ENCODE measurements around the gene PXN. TPM values are rescaled to one million over a fixed set of nuclear protein-coding genes. Genes with fewer than 3 reads are reported as not detected.
A peak's percentile ranks its signal among the peaks of the same experiment; 100 is the strongest.

PXN gene
- total RNA-seq, 1 donor, result 41.6 TPM

DNA sequence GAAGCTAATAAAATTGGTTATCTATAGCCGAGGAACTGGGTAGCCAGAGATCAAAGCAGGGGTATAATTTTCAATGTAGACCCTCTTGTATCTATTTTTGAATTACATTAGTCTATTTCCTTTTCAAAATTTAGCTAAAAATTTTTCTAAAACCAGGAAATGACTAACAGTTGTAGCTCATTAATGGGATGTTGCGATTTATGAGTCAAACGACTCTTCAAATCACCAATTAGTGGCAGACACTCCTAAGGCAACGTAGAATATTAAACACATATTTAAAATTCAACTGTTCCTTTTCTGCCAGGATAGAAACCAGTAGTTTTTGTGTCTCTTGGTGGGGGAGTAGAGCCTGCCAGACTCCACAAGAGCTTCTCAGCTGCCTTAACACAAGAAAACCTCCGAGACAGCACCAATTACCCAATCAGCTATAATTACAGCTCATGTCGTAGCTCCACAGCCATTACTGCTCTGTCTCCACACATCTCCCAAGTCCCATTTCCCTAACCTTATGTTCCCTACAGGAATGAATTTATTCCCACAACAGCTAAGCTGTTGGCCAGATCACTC is 97.9 kb downstream of the PXN start:
- no peak overlapping the region for H3K4me3 ChIP-seq (ENCODE audit: insufficient read depth, low read length)
- no peaks in the 10 kb centered on the region for H3K9me3 ChIP-seq (ENCODE audit: low read depth, low read length)
- H3K27me3 ChIP-seq (ENCODE audit: insufficient read depth, low read length), result no peaks in the 10 kb centered on the region
- no peak overlapping the region for H3K4me2 ChIP-seq (ENCODE audit: insufficient read depth, low read length)
- peaks cover 75% of the 10 kb centered on the region for H3K36me3 ChIP-seq (ENCODE audit: insufficient read depth, low read length)
- no peak overlapping the region for H3K27ac ChIP-seq (ENCODE audit: low read depth, low read length)
- no peaks in the 10 kb centered on the region for H3K4me1 ChIP-seq (ENCODE audit: insufficient read depth, low read length)
- no peak for TF ChIP-seq CTCF (IDR thresholded peaks at IDR 0.05; ENCODE audit: extremely low read depth, low read depth, low read length)
- no peak for DNase-seq (ENCODE audit: insufficient read length, low spot score, missing footprints)
- H3K79me2 ChIP-seq (ENCODE audit: insufficient read depth, low read length), result no peaks in the 10 kb centered on the region
- H2AFZ ChIP-seq (ENCODE audit: low read length), result no peak overlapping the region
- peaks cover 10% of the 10 kb centered on the region for H4K20me1 ChIP-seq (ENCODE audit: insufficient read depth, low read length)

DNA sequence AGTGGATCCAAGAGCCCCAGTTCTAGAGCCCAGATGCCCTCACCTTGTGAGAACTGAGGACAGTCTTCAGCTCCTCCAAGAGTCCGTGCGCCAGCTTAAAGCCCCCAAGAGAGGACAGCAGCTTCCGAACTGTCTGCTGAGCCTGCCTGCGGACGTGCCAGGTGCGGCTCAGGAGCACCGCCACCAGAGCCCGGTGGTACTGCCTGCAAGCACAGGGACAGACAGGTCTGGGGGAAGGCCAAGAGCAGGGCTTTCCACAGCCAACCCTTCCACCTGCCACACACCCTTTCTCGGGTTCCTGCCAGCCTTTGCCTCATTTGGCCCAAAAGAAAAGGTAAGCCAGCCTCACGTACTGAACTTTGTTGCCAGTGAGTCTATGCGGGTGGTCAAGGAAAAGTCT is 101.2 kb downstream of the PXN start:
- Histone ChIP-seq H3K4me3 (ENCODE audit: insufficient read depth, low read length) (no peak overlapping the region), H4K20me1 (ENCODE audit: insufficient read depth, low read length) (peaks cover 2% of the 10 kb centered on the region), H3K4me2 (ENCODE audit: insufficient read depth, low read length) (no peak overlapping the region), H3K9me3 (ENCODE audit: low read depth, low read length) (no peaks in the 10 kb centered on the region), H3K4me1 (ENCODE audit: insufficient read depth, low read length) (no peaks in the 10 kb centered on the region), H3K27me3 (ENCODE audit: insufficient read depth, low read length) (no peaks in the 10 kb centered on the region), H3K36me3 (ENCODE audit: insufficient read depth, low read length) (peaks cover 81% of the 10 kb centered on the region), H3K79me2 (ENCODE audit: insufficient read depth, low read length) (no peaks in the 10 kb centered on the region), H3K27ac (ENCODE audit: low read depth, low read length) (no peak overlapping the region), H2AFZ (ENCODE audit: low read length) (no peak overlapping the region)
- TF ChIP-seq CTCF (IDR thresholded peaks at IDR 0.05; ENCODE audit: extremely low read depth, low read depth, low read length), result no peak
- DNase-seq (ENCODE audit: insufficient read length, low spot score, missing footprints), result no peak

DNA sequence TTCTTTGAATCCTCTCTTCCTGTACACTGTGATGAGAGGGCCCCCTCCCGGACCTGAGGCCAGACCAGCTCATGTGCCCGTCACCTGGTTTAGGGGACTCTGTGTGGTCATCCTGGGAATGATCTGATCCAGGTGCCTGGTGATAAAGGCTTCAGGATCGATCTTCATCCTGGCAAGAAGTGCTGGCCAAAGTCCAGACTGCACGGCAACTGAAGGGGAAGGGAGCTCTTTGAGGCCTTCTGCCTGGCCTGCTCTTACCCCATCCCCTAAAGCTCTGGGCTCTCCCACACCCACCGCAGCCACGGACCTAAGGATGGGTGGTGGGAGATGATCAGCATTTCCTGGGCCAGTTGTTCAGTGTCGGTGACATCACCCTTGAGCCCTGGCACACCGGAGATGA is 102.8 kb downstream of the PXN start:
- TF ChIP-seq CTCF (IDR thresholded peaks at IDR 0.05; ENCODE audit: extremely low read depth, low read depth, low read length), result no peak
- H2AFZ ChIP-seq (ENCODE audit: low read length), result no peak overlapping the region

DNA sequence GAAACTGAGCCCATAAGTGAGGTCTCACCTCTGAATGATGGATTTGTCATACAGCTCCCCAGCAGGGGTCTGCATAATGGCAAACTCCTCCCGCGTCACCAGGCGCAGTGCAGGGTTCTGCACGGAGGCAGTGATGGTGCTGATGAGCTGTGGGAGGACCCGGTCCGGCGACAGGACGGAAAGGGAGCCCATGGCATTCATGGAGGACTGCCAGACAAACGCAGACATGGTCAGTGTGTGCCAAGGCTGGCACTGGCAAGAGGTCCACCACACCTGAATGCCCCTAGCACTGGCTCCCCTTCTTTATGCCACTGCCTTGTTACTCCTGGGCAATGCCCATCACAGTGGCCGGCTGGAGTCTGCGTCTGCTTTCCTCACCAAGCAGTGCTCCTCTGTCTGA is 103.7 kb downstream of the PXN start:
- Histone ChIP-seq H3K27me3 (ENCODE audit: insufficient read depth, low read length) (no peaks in the 10 kb centered on the region), H3K79me2 (ENCODE audit: insufficient read depth, low read length) (no peaks in the 10 kb centered on the region), H3K4me2 (ENCODE audit: insufficient read depth, low read length) (no peak overlapping the region), H3K9me3 (ENCODE audit: low read depth, low read length) (no peaks in the 10 kb centered on the region), H2AFZ (ENCODE audit: low read length) (no peak overlapping the region), H3K4me1 (ENCODE audit: insufficient read depth, low read length) (no peaks in the 10 kb centered on the region), H4K20me1 (ENCODE audit: insufficient read depth, low read length) (peaks cover 7% of the 10 kb centered on the region), H3K4me3 (ENCODE audit: insufficient read depth, low read length) (no peak overlapping the region), H3K36me3 (ENCODE audit: insufficient read depth, low read length) (peaks cover 80% of the 10 kb centered on the region), H3K27ac (ENCODE audit: low read depth, low read length) (no peak overlapping the region)
- TF ChIP-seq CTCF (IDR thresholded peaks at IDR 0.05; ENCODE audit: extremely low read depth, low read depth, low read length), result no peak
- no peak for DNase-seq (ENCODE audit: insufficient read length, low spot score, missing footprints)

More for the DNA sequence above, 102.8 kb downstream of the PXN start:
- H3K79me2 ChIP-seq (ENCODE audit: insufficient read depth, low read length), result no peaks in the 10 kb centered on the region
- H3K9me3 ChIP-seq (ENCODE audit: low read depth, low read length), result no peaks in the 10 kb centered on the region
- no peak overlapping the region for H3K4me2 ChIP-seq (ENCODE audit: insufficient read depth, low read length)
- H3K4me1 ChIP-seq (ENCODE audit: insufficient read depth, low read length), result no peaks in the 10 kb centered on the region
- H3K27me3 ChIP-seq (ENCODE audit: insufficient read depth, low read length), result no peaks in the 10 kb centered on the region
- H3K36me3 ChIP-seq (ENCODE audit: insufficient read depth, low read length), result peaks cover 80% of the 10 kb centered on the region
- H3K27ac ChIP-seq (ENCODE audit: low read depth, low read length), result no peak overlapping the region
- H4K20me1 ChIP-seq (ENCODE audit: insufficient read depth, low read length), result peaks cover 7% of the 10 kb centered on the region
- peak; percentile 50 for DNase-seq (ENCODE audit: insufficient read length, low spot score, missing footprints)
- no peak overlapping the region for H3K4me3 ChIP-seq (ENCODE audit: insufficient read depth, low read length)

Small RNAs within 50 kb of the gene (small RNA-seq; reads per million reads assigned to genes)
- gene RNU4-1, result 136 reads per million, percentile 97 among the genes with 10 or more reads in this experiment
- gene RNU4-2, result 404 reads per million, percentile 98 among the genes with 10 or more reads in this experiment
- not detected for gene RNU6-1088P

Other genes starting within 250 kb of the PXN start
- 25.0 and 27.4 TPM in 2 replicates for gene RAB35, start 149.0 kb downstream of the PXN start, total RNA-seq
- 103 and 143 TPM in 2 replicates for gene GCN1, start 71.0 kb downstream of the PXN start, total RNA-seq
- 2,042 and 2,075 TPM in 2 replicates for gene RPLP0, start 64.6 kb downstream of the PXN start, total RNA-seq
- gene RNU4-2, start 26.2 kb upstream of the PXN start, total RNA-seq, result under 0.01 TPM in 2 replicates
- gene RNU4-1, start 27.5 kb upstream of the PXN start, total RNA-seq, result under 0.01 TPM in 2 replicates
- 1.1 and 1.2 TPM in 2 replicates for gene SIRT4, start 36.6 kb upstream of the PXN start, total RNA-seq
- not detected in 2 replicates for gene PLA2G1B, start 62.0 kb upstream of the PXN start, total RNA-seq
- gene MSI1, start 103.4 kb upstream of the PXN start, total RNA-seq, result under 0.01 TPM in 2 replicates
- gene COX6A1, start 172.4 kb upstream of the PXN start, total RNA-seq, result 224 and 256 TPM in 2 replicates
- 19.2 and 19.9 TPM in 2 replicates for gene TRIAP1, start 180.7 kb upstream of the PXN start, total RNA-seq
- 14.5 and 20.0 TPM in 2 replicates for gene GATC, start 180.7 kb upstream of the PXN start, total RNA-seq
- gene SRSF9, start 204.0 kb upstream of the PXN start, total RNA-seq, result 103 and 107 TPM in 2 replicates
- 162 and 168 TPM in 2 replicates for gene DYNLL1, start 230.4 kb upstream of the PXN start, total RNA-seq

Measured in osteoblast (primary cell).